ENCODE data around the gene USP48.
"Not testable (repeated sequence)": the region's sequence is repeated elsewhere in the genome, so short reads cannot be mapped to it uniquely, and the experiment has no call there.

Gene USP48

GRCh38 chr1:21648352-21648730 is 134.6 kb downstream of the USP48 start:
- DNase-seq, result no peak

DNA sequence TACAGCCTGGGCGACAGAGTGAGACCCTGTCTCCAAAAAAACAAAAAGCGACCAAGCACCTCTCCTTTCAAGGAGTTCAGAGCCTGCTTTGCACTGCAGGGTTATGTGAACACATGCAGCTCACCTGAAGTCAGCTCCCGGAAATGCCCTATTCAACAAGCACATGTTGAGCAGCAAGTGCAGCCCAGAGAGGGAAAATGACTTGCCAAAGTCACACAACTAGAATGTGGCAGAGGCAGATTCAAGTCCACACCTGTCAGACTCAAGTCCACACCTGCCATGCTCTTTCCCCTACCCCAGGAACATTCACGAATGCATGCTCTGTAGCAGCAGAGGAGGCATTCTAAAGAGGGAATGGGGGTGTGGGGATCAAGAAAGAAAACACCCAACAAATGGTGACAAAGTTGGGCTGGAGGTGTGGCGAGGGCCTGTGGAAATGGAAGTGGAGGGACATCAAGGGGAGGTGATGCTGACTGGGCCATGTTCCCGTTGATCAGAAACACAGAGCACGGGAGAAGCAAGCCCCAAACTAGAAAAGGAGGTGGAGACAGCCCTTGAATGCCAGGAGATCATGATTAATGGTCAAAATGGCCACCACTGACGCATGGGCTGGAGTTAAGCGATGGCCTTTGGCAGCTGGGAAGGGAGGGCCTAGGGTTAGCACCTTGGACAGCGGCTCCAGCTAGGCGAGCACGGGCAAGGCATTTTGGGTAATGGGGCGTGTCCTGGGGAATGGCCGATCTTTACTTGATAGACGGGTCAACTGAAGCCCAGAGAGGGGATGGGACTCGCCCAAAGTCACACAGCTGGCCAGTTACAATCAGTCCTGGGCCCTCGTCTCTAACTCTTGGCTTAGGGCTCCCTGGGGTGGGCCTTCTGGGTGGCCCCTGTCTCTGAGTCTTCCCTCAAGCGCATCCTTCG is 135.3 kb downstream of the USP48 start:
- peak; percentile 18 for DNase-seq

GRCh38 chr1:21645550-21645949 is 137.4 kb downstream of the USP48 start:
- DNase-seq, result no peak

GRCh38 chr1:21644906-21645305 is 138.0 kb downstream of the USP48 start:
- no peak for DNase-seq

GRCh38 chr1:21644348-21644747 is 138.6 kb downstream of the USP48 start:
- no peak for DNase-seq

- no peak for DNase-seq
These were observed 139.3 kb downstream of the USP48 start for GRCh38 chr1:21643624-21644023.

- DNase-seq, result no peak
These were observed 140.8 kb downstream of the USP48 start for GRCh38 chr1:21641967-21642739.

DNA sequence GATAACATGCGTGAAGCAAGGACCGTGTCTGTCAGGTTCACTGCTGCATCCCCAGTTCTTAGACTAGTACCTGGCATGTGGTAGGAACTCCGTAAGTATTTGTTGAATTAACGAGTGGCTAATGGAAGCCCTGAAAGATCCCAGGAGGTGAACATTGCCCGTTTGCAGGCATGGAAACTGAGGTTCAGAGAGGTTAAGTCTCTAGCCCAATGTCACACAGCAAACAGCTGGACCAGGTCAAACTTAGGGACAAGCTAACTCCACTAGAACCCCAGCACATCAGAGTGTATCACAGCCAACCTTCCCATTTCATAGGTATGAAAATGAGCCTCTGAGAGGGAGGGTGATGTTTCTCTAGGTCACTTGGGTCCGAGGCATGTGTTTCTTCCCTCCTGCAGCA is 141.4 kb downstream of the USP48 start:
- no peak for DNase-seq

DNA sequence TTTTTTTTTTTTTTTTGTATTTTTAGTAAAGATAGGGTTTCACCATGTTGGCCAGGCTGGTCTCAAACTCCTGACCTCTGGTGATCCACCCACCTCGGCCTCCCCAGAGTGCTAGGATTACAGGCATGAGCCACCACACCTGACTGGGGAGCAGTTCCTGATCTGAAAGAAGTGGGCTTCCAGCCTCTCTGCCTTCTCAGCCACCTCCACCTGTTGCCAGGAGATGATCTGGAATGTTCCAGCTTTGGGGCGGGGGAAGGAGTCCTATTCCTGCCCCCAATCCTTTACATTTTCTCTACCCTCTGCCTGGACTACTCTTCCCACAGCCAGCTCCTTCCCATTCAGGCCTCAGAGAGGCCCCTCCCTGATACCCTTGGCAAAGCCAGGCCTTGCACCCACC is 141.9 kb downstream of the USP48 start:
- DNase-seq, result no peak

DNA sequence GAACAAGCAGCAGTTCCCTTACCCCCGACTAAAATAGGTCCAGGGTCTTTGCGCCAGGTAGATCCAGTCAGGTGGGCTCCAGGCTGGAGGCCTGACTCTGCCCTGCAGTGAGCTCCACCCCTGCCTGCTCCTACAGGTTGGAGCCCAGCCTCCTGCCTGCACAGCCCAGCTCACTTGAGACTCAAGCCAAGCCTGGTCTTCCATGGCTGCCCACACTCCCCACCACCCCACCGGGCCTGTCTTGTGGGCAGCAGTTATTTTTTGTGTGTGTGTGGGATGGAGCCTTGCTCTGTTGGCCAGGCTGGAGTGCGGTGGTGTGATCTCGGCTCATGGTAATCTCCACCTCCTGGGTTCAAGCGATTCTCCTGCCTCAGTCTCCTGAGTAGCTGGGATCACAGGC is 142.3 kb downstream of the USP48 start:
- DNase-seq, result no peak

DNA sequence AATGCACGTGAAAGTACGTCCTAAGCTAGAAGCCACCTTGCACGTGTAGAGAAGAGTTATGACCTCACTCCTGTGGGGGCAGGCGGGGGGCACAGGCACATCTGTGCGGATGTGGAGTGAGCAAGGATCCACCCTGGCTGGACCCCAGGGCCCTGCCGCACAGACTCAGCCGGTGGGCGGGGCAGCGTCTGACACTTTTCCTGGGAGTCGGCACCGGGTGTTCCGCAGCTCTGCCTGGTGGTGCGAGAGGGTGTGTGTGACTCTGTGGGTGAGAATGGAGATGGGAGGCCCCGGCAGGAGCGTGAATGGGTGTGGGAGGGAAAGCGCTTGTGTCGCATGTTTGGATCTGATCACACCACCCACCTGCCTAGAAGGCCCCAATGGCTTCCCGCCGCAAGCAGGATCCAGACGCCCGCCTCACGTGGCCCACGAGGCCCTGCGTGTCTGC is 143.3 kb downstream of the USP48 start:
- no peak for DNase-seq

GRCh38 chr1:21638531-21639341 is 144.2 kb downstream of the USP48 start:
- DNase-seq, result no peak

- no peak for DNase-seq
These were observed 145.4 kb downstream of the USP48 start for GRCh38 chr1:21637514-21637913.

DNA sequence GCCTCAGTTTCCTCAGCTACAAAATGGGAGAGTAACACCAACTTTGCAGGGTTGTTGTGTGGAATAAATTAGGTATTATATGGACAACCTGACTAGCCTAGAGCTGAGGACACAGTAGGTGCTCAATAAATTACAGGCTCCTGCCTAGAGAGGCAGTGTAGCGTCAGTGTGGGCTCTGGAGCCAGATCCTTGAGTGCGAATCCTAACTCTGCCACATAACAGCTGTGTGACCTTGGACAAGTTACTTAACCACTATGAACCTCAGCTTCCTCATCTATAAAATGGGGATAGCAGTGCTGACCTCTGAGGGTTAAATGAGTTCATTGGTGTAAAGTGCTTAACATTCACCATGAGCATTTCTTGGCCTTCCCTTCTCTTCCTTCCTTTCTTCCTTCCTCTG is 146.9 kb downstream of the USP48 start:
- no peak for DNase-seq

- no peak for DNase-seq
These were observed 148.0 kb downstream of the USP48 start for GRCh38 chr1:21634806-21635535.

DNA sequence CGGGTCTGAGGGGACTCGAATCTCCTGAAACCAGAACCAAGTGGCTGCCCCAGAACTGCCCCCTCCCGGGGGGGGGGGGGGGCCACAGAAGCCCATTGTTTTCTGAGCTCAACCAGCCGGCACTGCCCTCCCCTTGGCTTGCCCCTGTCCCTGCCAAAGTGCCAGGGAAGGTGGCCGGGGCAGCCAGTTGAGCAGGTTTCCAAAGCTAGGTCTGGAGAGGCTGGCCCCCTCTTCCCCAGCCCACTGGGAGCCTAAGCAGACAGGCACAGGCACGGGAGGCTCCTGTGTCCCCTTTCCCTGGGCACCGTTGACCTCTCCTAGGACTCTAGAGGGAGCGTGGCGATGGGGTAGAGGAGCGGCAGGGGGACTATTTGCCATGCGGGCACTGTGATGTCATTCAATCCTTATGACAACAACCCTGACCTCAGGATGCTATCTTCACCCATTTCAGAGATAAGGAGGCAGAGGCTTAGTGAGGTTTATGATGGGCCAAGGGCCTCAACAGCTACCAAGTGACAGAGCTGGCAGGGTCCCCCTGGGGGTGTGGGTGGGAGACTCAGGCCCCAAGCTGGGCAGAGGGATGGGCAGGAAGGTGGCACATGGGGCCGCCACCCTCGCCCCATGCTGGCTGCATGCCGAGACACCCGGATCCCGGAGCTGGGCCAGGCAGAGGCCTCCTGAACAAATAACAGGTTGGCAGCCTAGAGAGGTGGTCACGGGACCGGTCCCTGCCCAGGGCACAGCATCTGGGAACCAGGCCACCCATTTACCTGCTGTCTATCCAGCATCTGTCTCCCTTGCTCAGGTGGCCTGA is 148.8 kb downstream of the USP48 start:
- DNase-seq, result no peak

DNA sequence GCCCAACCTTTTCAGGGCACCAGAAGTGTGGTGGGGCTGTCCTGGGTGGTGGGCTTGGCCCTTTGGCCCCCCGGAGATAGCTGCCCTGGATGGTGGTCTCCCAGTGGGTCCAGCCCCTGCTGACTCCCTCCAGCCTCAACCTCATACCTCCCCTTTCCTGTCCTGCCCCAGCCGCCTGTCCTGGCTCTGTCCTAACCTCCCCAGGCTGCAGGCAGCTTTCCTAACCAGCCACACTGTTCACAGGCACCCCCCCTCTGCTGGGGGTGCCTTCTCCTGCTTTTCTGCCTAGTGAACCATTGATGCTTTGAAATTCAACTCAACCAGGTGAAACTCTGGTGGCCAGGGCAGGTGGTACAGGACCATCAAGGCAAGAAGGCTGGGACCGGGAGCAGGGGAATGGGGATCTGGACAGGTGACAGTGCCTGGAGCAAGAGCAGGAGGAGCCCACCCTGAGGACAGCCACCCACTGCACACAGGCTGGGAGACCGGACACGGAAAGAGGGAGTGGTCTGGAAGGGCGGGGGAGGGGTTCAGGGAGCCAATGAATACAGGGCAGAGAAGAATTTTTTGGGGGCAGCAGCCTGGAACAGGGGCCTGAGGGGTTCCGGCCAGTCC is 149.7 kb downstream of the USP48 start:
- DNase-seq, result no peak

GRCh38 chr1:21631944-21632887 is 150.7 kb downstream of the USP48 start:
- no peak for DNase-seq

GRCh38 chr1:21631590-21631943 is 151.4 kb downstream of the USP48 start:
- not testable (repeated sequence) for DNase-seq
